Heart left ventricle (tissue), 16 donors: ENCODE results near the gene STRBP. TPM values are rescaled to one million over a fixed set of nuclear protein-coding genes. Genes with fewer than 3 reads are reported as not detected.
A peak's percentile ranks its signal among the peaks of the same experiment; 100 is the strongest.

Experiments used
- ATAC-seq, 4 donors: fragments of 200-7000 bp; cut with Tn5 transposase; one replicate each; pipeline ENCODE4 v1.9.1; 2020 to 2022; ENCODE audit warnings: moderate library complexity in 4 of 4, mild to moderate bottlenecking in 3 of 4, moderate number of reproducible peaks in 1 of 4
- DNase-seq, 5 donors: peaks; one replicate each; pipeline ENCODE4 v3.0.0-alpha.2; 2020
- H3K27ac ChIP-seq, 12 donors: fragments of 200-600 bp; sonication (generic) in 4 of 12; one replicate each; pipeline versions ENCODE4 v1.5.0 to v1.8.0; 2016 to 2022; ENCODE audit warnings: mild to moderate bottlenecking in 2 of 12
- H3K27me3 ChIP-seq, 9 donors: fragments of 200-600 bp; sonication (generic) in 2 of 9; one replicate each; pipeline versions ENCODE4 v1.5.1 to v1.8.0; 2016 to 2022; ENCODE audit warnings: mild to moderate bottlenecking in 3 of 9
- H3K36me3 ChIP-seq, 9 donors: fragments of 200-600 bp; sonication (generic) in 2 of 9; one replicate each; pipeline versions ENCODE4 v1.5.0 to v1.8.0; 2018 to 2022; ENCODE audit warnings: mild to moderate bottlenecking in 2 of 9
- H3K4me1 ChIP-seq, 12 donors: fragments of 200-600 bp; sonication (generic) in 4 of 12; one replicate each; pipeline versions ENCODE4 v1.5.0 to v1.8.0; 2016 to 2022; ENCODE audit warnings: mild to moderate bottlenecking in 3 of 12
- H3K4me3 ChIP-seq, 12 donors: fragments of 200-600 bp; sonication (generic) in 4 of 12; one replicate each; pipeline versions ENCODE4 v1.5.0 to v1.8.0; 2017 to 2022; ENCODE audit warnings: mild to moderate bottlenecking in 9 of 12, moderate library complexity in 4 of 12
- H3K9me3 ChIP-seq, 12 donors: fragments of 200-600 bp; sonication (generic) in 4 of 12; one replicate each; pipeline versions ENCODE4 v1.5.0 to v1.8.0; 2016 to 2022; ENCODE audit warnings: mild to moderate bottlenecking in 1 of 12
- POLR2A ChIP-seq, 2 donors: fragments of 450-650 bp; IDR thresholded peaks; one replicate each; pipeline ENCODE4 v1.6.1; 2017; ENCODE audit warnings: antibody characterized with exemption in 2 of 2, mild to moderate bottlenecking in 2 of 2, moderate library complexity in 2 of 2
- WGBS, 4 donors: extraction: QIAGEN DNeasy Blood & Tissue Kit in 2 of 4; methylation state at CpG; one replicate each; pipeline versions ENCODE4 v1.1.5 to v1.1.7; 2013 to 2018; 5-methylcytosine and 5-hydroxymethylcytosine counted together
- intact Hi-C, 10 donors: fragments of 100-400 bp; cut with DNase I; formaldehyde crosslinking; loops; one replicate each; pipeline versions ENCODE4 v1.11.1 to v1.14.2; 2022
- polyA plus RNA-seq, 2 donors: library from polyadenylated mRNA; stranded (reverse); fragments of 200-250 nt; gene quantifications; one replicate each; pipeline ENCODE4 v1.2.3, GENCODE V29; 2013
- total RNA-seq, 9 donors: library from RNA; depleted of rRNA in 2 of 9; stranded (reverse); fragments of >200 nt in 2 of 9; fragmentation: NEBNext Ultra II Directional in 3 of 9; extraction: Animal tissue kit (Norgen Biotek cat#: 25700) in 3 of 9; gene quantifications; one replicate each; pipeline versions ENCODE4 v1.1.0 to v1.2.4, GENCODE V29; 2016 to 2023
- TF ChIP-seq, protein P1 (sequence below), 12 donors: fragments of 200-600 bp; sonication (generic) in 4 of 12; IDR thresholded peaks; one replicate each; pipeline versions ENCODE4 v1.5.0 to v1.8.0; 2018 to 2022; ENCODE audit warnings: antibody characterized with exemption in 12 of 12, mild to moderate bottlenecking in 5 of 12
- donor health status: ischemic (EF 13 %, LVEDD 7.1; RV severe dilation, severe dysfunction).
- donor health status: healthy with polysubstance abuse.
- donor health status: DM: no; HTN: yes; CAD: no.
- donor health status: DM: no; HTN: no; CAD: no.
- donor health status: ischemic (EF 25% LVEDD 6.9; RV normal size, moderate dysfunction).
- donor health status: ischemic (EF 25% LVEDD 5.7; RV mildly dilated, moderate dysfunction).
- donor health status: healthy.
- donor health status: DM: yes; HTN: yes; CAD: no.
- donor health status: ischemic (EF 35%, LVEDD 5.7; RV mildly dilated, moderate dysfunction).
- donor health status: nonischemic (EF 11% LVEDD 7.7; RV severe dilation, severe dysfunction).
- donor health status: DM: yes; HTN: yes; CAD: no.
- donor health status: PGD.
- donor health status: ischemic (EF 29% LVEDD 5.4; RV normal size, mild dysfunction).
- donor health status: nonischemic (EF 23%, LVEDD 6.1; RV moderate dilation, normal function).

STRBP gene
- total and polyA plus RNA-seq, 11 donors, result 5.9 to 24.4 (median 18.7) TPM

DNA sequence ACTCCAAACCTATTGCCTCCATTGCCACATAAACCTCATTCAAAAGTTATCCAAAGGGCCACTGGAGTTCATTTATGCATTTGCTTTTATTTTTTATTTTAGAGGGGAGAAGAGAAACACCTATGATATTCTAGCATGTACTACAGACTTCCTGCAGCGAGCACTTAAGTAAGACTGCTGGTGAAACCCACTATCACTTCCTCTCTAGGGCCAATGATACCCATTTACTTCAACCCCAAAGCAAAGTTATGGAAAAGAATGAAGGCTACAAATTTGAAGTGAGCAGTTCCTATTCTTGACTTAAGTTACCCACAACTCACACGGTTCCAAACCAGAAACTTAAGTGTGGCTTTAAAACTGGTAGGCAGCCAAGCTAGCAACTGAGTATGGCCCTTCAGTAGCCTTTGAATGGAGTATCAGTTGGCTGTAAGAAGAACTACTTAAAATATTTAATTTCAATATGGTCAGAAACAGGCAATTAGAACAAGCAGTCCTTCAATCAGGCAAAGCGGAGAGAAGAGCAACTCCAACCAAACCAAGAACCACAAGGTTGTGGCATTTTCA, 140.8 kb downstream of the STRBP start:
- no peaks in the 10 kb centered on the region for H3K27me3 ChIP-seq
- DNase-seq (no peak), ATAC-seq (no peak)
- H3K9me3 ChIP-seq, result no peaks in the 10 kb centered on the region
- peaks cover 0 to 33% (median 8%) of the 10 kb centered on the region in 9 donors for H3K36me3 ChIP-seq
- no peak for TF ChIP-seq POLR2A (IDR thresholded peaks at IDR 0.05)
- TF ChIP-seq, protein P1, sequence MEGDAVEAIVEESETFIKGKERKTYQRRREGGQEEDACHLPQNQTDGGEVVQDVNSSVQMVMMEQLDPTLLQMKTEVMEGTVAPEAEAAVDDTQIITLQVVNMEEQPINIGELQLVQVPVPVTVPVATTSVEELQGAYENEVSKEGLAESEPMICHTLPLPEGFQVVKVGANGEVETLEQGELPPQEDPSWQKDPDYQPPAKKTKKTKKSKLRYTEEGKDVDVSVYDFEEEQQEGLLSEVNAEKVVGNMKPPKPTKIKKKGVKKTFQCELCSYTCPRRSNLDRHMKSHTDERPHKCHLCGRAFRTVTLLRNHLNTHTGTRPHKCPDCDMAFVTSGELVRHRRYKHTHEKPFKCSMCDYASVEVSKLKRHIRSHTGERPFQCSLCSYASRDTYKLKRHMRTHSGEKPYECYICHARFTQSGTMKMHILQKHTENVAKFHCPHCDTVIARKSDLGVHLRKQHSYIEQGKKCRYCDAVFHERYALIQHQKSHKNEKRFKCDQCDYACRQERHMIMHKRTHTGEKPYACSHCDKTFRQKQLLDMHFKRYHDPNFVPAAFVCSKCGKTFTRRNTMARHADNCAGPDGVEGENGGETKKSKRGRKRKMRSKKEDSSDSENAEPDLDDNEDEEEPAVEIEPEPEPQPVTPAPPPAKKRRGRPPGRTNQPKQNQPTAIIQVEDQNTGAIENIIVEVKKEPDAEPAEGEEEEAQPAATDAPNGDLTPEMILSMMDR (IDR thresholded peaks at IDR 0.05), result no peak
- H3K4me1 ChIP-seq, result no peaks in the 10 kb centered on the region
- no peak overlapping the region for H3K4me3 ChIP-seq
- intact Hi-C loops, result no loop called here
- H3K27ac ChIP-seq, result no peak overlapping the region
- WGBS, 4 donors, result 88 to 94% (median 92%) methylated on average over 3 of the region's 3 CpGs

DNA sequence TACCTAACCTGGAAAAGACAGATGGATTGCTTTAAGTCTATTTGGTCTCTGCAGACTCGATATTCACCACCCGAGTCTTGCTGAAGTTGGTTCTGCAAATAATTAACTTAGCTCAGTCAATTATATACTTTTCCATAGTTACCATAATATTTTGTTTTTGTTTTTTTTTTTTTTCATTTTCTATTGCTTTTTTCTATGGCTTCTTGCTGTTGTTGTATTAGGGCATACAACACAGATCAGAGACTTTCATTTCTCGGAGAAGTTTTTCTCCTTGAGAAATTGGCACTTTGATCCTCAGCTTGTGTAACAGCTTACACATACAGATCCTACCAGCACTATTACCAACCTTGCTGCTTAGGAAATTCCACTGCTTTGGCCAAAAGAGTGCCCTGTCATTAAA, 146.9 kb downstream of the STRBP start:
- 92 to 97% (median 95%) methylated on average over 3 of the region's 3 CpGs for WGBS, 4 donors
- H3K27ac ChIP-seq, result no peak overlapping the region

GRCh38 chr9:123120953-123121352, 147.4 kb downstream of the STRBP start:
- DNase-seq, result no peak
- Histone ChIP-seq H3K9me3 (no peaks in the 10 kb centered on the region), H3K36me3 (peaks cover 0 to 3% (median 0%) of the 10 kb centered on the region in 9 donors), H3K4me1 (peaks cover 0 to 34% (median 5%) of the 10 kb centered on the region in 12 donors), H3K4me3 (no peak overlapping the region), H3K27ac (no peak overlapping the region), H3K27me3 (no peaks in the 10 kb centered on the region)
- intact Hi-C loops, result no loop called here
- no peak for ATAC-seq
- TF ChIP-seq POLR2A (IDR thresholded peaks at IDR 0.05), result no peak
- TF ChIP-seq, protein P1 (IDR thresholded peaks at IDR 0.05), result no peak
- WGBS, 4 donors, result 97 to 100% (median 100%) methylated on average over 1 of the region's 1 CpG

More for the DNA sequence above, 146.9 kb downstream of the STRBP start:
- intact Hi-C loops, result no loop called here
- DNase-seq (no peak), ATAC-seq (no peak)
- Histone ChIP-seq H3K4me1 (peaks cover 0 to 34% (median 5%) of the 10 kb centered on the region in 12 donors), H3K27me3 (no peaks in the 10 kb centered on the region), H3K4me3 (no peak overlapping the region), H3K36me3 (peaks cover 0 to 6% (median 0%) of the 10 kb centered on the region in 9 donors), H3K9me3 (no peaks in the 10 kb centered on the region)
- no peak for TF ChIP-seq POLR2A (IDR thresholded peaks at IDR 0.05)
- TF ChIP-seq, protein P1 (IDR thresholded peaks at IDR 0.05), result no peak

- TF ChIP-seq, protein P1 (IDR thresholded peaks at IDR 0.05), result no peak
- no peak for TF ChIP-seq POLR2A (IDR thresholded peaks at IDR 0.05)
- intact Hi-C loops, result no loop called here
- no peaks in the 10 kb centered on the region for H3K9me3 ChIP-seq
- H3K36me3 ChIP-seq, result no peaks in the 10 kb centered on the region
- peaks cover 0 to 40% (median 5%) of the 10 kb centered on the region in 12 donors for H3K4me1 ChIP-seq
- WGBS, 4 donors, result 57 to 91% (median 86%) methylated on average over 5 of the region's 5 CpGs
- no peak for DNase-seq
- ATAC-seq, result no peak
- H3K4me3 ChIP-seq, result no peak overlapping the region
- H3K27ac ChIP-seq, result peak overlapping the region in 2 of 12 donors; percentile 54 to 60
- no peaks in the 10 kb centered on the region for H3K27me3 ChIP-seq
Observed at GRCh38 chr9:123120131-123120530, 148.3 kb downstream of the STRBP start.
